Neutrophil (primary cell): ENCODE measurements around the gene DDX46.

Experiments used
- H3K27ac ChIP-seq: fragments of 200-600 bp; sonication (generic); 2 replicates; pipeline ENCODE4 v1.5.1; 2016; ENCODE audit warnings: mild to moderate bottlenecking, moderate library complexity
- H3K27me3 ChIP-seq: fragments of 200-600 bp; sonication (generic); 2 replicates; pipeline ENCODE4 v1.6.0; 2016; ENCODE audit warnings: mild to moderate bottlenecking
- H3K36me3 ChIP-seq: fragments of 200-600 bp; sonication (generic); 2 replicates; pipeline ENCODE4 v1.5.1; 2017
- H3K4me1 ChIP-seq, 2 experiments: fragments of 200-600 bp in 1 of 2; sonication (generic) in 1 of 2; 1 replicate in 1 of 2; 2 replicates in 1 of 2; pipeline versions ENCODE4 v1.5.1 to v1.6.1; 2013 to 2016; ENCODE audit warnings: low read depth in 1 of 2, low read length in 1 of 2, mild to moderate bottlenecking in 1 of 2, moderate library complexity in 1 of 2; ENCODE audit not compliant: control insufficient read depth in 1 of 2, insufficient read depth in 1 of 2
- H3K4me3 ChIP-seq, 2 experiments: fragments of 200-600 bp in 1 of 2; sonication (generic) in 1 of 2; 1 replicate in 1 of 2; 2 replicates in 1 of 2; pipeline ENCODE4 v1.5.1; 2013 to 2016; ENCODE audit warnings: low read depth in 1 of 2, low read length in 1 of 2, mild to moderate bottlenecking in 1 of 2, moderate library complexity in 1 of 2
- H3K9me3 ChIP-seq: fragments of 200-600 bp; sonication (generic); 2 replicates; pipeline ENCODE4 v1.5.1; 2016
- TF ChIP-seq, protein P1 (sequence below): fragments of 200-600 bp; sonication (generic); IDR thresholded peaks from 2 replicates; pipeline ENCODE4 v1.5.1; 2016; ENCODE audit warnings: antibody characterized with exemption

Gene DDX46

DNA sequence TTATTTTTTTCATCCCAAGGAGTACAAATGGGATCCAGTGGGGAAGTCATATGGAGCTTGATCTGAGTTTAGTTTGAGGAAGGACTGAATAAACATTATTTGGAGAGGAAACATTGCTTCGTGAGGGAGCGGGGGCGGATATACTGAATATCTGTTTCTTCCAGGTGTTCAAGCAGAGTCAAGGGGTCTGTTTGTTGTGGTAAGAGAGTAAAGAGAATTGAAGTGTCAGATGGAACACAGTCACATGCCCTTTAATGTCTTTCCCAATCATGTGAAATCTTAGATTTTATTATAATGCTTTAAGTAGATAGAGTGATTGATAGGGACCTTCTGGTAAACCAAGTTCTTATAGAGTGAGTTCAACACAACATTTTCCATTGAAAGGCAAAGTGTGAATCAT lies 33.7 kb downstream of the DDX46 start:
- Histone ChIP-seq H3K4me1 (no peaks in the 10 kb centered on the region), H3K36me3 (peaks cover 95% of the 10 kb centered on the region), H3K9me3 (no peaks in the 10 kb centered on the region), H3K27me3 (no peaks in the 10 kb centered on the region), H3K27ac (no peak overlapping the region), H3K4me3 (no peak overlapping the region)
- TF ChIP-seq, protein P1, sequence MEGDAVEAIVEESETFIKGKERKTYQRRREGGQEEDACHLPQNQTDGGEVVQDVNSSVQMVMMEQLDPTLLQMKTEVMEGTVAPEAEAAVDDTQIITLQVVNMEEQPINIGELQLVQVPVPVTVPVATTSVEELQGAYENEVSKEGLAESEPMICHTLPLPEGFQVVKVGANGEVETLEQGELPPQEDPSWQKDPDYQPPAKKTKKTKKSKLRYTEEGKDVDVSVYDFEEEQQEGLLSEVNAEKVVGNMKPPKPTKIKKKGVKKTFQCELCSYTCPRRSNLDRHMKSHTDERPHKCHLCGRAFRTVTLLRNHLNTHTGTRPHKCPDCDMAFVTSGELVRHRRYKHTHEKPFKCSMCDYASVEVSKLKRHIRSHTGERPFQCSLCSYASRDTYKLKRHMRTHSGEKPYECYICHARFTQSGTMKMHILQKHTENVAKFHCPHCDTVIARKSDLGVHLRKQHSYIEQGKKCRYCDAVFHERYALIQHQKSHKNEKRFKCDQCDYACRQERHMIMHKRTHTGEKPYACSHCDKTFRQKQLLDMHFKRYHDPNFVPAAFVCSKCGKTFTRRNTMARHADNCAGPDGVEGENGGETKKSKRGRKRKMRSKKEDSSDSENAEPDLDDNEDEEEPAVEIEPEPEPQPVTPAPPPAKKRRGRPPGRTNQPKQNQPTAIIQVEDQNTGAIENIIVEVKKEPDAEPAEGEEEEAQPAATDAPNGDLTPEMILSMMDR = no peak

DNA sequence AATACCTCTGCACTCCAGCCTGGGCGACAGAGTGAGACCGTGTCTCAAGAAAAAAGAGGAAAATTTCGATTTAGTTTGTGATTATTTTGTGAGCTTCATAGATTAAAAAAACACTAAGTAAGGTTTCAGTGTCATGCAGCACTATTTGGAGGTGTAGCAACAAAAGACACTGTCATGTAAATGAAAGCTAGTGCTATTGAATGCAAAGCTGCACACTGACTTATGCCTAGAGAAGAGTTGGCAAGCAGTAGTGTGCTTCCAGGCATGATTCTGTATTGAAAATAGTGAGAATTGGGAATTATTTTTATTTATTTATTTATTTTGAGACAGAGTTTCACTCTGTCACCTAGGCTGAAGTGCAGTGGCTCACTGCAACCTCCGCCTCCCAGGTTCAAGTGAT lies 34.5 kb downstream of the DDX46 start:
- Histone ChIP-seq H3K27ac (no peak overlapping the region), H3K36me3 (peaks cover 98% of the 10 kb centered on the region), H3K9me3 (no peaks in the 10 kb centered on the region), H3K27me3 (no peaks in the 10 kb centered on the region), H3K4me3 (no peak overlapping the region), H3K4me1 (no peaks in the 10 kb centered on the region)
- TF ChIP-seq, protein P1 = no peak

DNA sequence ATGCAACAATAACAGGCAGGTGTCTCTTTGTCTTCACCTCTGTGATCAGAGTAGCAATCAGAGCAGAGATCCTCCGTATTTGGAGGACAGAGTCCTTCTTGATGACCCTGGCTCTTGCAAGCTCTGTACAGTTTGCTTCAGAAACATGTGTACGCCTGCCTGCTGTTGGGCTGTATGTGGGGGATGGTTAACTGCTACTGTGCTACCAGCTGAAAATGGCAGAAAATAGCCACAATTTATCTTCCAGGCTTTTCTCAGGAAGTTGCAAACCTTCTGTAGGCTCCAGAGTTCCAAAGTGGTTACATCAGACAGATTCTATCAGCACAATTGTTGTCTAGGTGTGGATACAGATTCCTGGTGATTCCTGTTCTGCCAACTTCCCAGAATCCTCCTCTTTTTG lies 35.5 kb downstream of the DDX46 start:
- peaks cover 99% of the 10 kb centered on the region for H3K36me3 ChIP-seq
- H3K27ac ChIP-seq = no peak overlapping the region
- H3K27me3 ChIP-seq = no peaks in the 10 kb centered on the region
- TF ChIP-seq, protein P1 = no peak
- H3K4me1 ChIP-seq = no peaks in the 10 kb centered on the region
- H3K9me3 ChIP-seq = no peaks in the 10 kb centered on the region
- no peak overlapping the region for H3K4me3 ChIP-seq

DNA sequence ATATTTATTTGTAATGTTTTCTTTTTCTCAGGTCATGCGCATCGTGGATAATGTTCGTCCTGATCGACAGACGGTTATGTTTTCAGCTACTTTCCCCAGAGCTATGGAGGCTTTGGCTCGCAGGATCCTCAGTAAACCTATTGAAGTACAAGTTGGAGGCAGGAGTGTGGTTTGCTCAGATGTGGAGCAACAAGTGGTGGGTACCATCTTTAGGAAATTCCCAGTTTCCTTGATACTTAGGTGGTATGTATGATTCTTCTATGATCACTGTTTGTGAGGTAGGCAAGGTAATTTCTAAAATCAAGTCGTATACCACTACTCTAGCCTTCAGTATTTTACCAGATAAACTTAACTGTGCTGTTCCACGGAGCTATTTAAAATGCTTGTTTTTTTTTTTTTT lies 36.2 kb downstream of the DDX46 start:
- no peaks in the 10 kb centered on the region for H3K27me3 ChIP-seq

DNA sequence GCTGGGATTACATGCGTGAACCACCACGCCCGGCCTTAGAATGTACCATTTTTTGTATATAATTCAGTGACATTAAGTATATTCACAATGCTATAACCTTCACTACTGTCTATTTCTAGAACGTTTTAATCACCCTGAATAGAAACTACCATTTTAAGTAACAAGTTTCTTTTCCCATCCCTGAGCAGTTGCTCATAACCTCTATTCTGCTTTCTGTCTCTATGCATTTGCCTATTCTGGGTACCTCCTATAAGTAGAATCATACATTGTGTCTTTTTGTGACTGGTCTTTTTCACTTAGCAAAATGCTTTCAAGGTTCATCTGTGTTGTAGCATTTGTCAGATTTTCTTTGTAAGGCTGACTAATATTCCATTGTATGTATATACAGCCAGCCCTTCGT lies 39.9 kb downstream of the DDX46 start:
- Histone ChIP-seq H3K36me3 (peaks cover 72% of the 10 kb centered on the region), H3K4me1 (no peaks in the 10 kb centered on the region), H3K27me3 (no peaks in the 10 kb centered on the region), H3K27ac (no peak overlapping the region), H3K9me3 (no peaks in the 10 kb centered on the region), H3K4me3 (no peak overlapping the region)
- TF ChIP-seq, protein P1 = no peak

More for the DNA sequence above, 36.2 kb downstream of the DDX46 start:
- no peak overlapping the region for H3K4me3 ChIP-seq
- no peaks in the 10 kb centered on the region for H3K9me3 ChIP-seq
- TF ChIP-seq, protein P1 = no peak
- H3K27ac ChIP-seq = no peak overlapping the region
- H3K4me1 ChIP-seq = no peaks in the 10 kb centered on the region
- peaks cover 93% of the 10 kb centered on the region for H3K36me3 ChIP-seq

DNA sequence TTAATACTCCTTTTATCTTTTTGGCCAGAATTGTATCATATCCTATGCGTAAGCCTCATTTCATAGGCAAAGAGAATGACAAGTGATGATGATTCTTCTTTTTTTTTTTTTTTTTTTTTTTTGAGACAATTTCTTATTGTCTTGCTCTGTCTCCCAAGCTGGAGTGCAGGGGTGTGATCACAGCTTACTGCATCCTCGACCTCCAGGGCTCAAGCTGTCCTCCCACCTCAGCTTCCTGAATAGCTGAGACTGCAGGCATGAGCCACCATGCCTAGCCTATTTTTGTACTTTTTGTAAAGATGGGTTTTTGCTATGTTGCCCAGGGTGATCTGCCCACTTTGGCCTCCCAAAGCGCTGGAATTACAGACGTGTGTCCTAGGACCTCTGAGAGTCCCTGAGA lies 45.2 kb downstream of the DDX46 start:
- TF ChIP-seq, protein P1 = no peak
- no peak overlapping the region for H3K4me3 ChIP-seq
- no peaks in the 10 kb centered on the region for H3K9me3 ChIP-seq
- peaks cover 42% of the 10 kb centered on the region for H3K36me3 ChIP-seq
- H3K27ac ChIP-seq = no peak overlapping the region
- no peaks in the 10 kb centered on the region for H3K4me1 ChIP-seq
- H3K27me3 ChIP-seq = no peaks in the 10 kb centered on the region
